WTC11 (cell line): Measurements from ENCODE around the gene NELL1. TPM values are rescaled to one million over a fixed set of nuclear protein-coding genes. Genes with fewer than 3 reads are reported as not detected.

ENCODE experiments used
- ATAC-seq: fragments of 200-7000 bp; cut with Tn5 transposase; 2 replicates; pipeline ENCODE4 v1.10.0; 2021; ENCODE audit warnings: mild to moderate bottlenecking, moderate library complexity
- CTCF ChIA-PET: fragments of 300-600 bp; sonication (Branson Sonifier 250); formaldehyde crosslinking; loops from one replicate; lab custom pipeline; 2021; ENCODE audit warnings: antibody characterized with exemption; lab: Charles Lee
- POLR2A ChIA-PET: fragments of 350-600 bp; sonication (Branson Sonifier 250); formaldehyde crosslinking; loops from one replicate; lab custom pipeline; 2021; ENCODE audit warnings: antibody characterized with exemption; lab: Charles Lee
- DNase-seq: peaks from one replicate; pipeline ENCODE4 v3.0.0; 2021; ENCODE audit warnings: low spot score
- H3K27ac Mint-ChIP-seq: 2 replicates; pipeline ENCODE4 v1.8.0; 2021; ENCODE audit warnings: mixed read lengths
- H3K27me3 Mint-ChIP-seq: 2 replicates; pipeline ENCODE4 v1.8.0; 2021; ENCODE audit warnings: low read depth, mild to moderate bottlenecking, moderate library complexity, mixed read lengths
- H3K36me3 Mint-ChIP-seq: 2 replicates; pipeline ENCODE4 v1.8.0; 2021; ENCODE audit warnings: mixed read lengths
- H3K4me1 Mint-ChIP-seq: 2 replicates; pipeline ENCODE4 v1.8.0; 2022; ENCODE audit warnings: mixed read lengths
- H3K4me3 Mint-ChIP-seq: 2 replicates; pipeline ENCODE4 v1.8.0; 2021; ENCODE audit warnings: mild to moderate bottlenecking, moderate library complexity, mixed read lengths
- H3K9me3 Mint-ChIP-seq: 2 replicates; pipeline ENCODE4 v1.8.0; 2021; ENCODE audit warnings: mixed read lengths
- EMX1 ChIP-seq: fragments of 250-450 bp; sonication (Bioruptor Pico); IDR thresholded peaks from 2 replicates; pipeline ENCODE4 v1.8.0; 2021; ENCODE audit warnings: mild to moderate bottlenecking
- JUN ChIP-seq: sonication (generic); formaldehyde crosslinking; IDR thresholded peaks from 2 replicates; pipeline ENCODE4 v1.8.0; 2023; ENCODE audit warnings: mild to moderate bottlenecking, missing genetic modification reagents
- NFATC4 ChIP-seq: fragments of 250-450 bp; sonication (Bioruptor Pico); IDR thresholded peaks from 2 replicates; pipeline ENCODE4 v1.9.0; 2021; ENCODE audit warnings: mild to moderate bottlenecking
- NFYB ChIP-seq: sonication (generic); formaldehyde crosslinking; conservative IDR thresholded peaks from 2 replicates; pipeline ENCODE4 v1.8.0; 2022; ENCODE audit warnings: low read depth, missing genetic modification reagents
- NR1H2 ChIP-seq: sonication (generic); formaldehyde crosslinking; IDR thresholded peaks from 2 replicates; pipeline ENCODE4 v1.9.0; 2021; ENCODE audit warnings: mild to moderate bottlenecking, moderate library complexity, missing genetic modification reagents
- OVOL2 ChIP-seq: fragments of 250-450 bp; sonication (Bioruptor Pico); IDR thresholded peaks from 2 replicates; pipeline ENCODE4 v1.9.0; 2021; ENCODE audit warnings: mild to moderate bottlenecking, borderline replicate concordance
- RELA ChIP-seq: sonication (generic); formaldehyde crosslinking; IDR thresholded peaks from 2 replicates; pipeline ENCODE4 v1.8.1; 2022; ENCODE audit warnings: missing genetic modification reagents, mild to moderate bottlenecking, borderline replicate concordance
- TEAD1 ChIP-seq: sonication (generic); formaldehyde crosslinking; IDR thresholded peaks from 2 replicates; pipeline ENCODE4 v1.8.0; 2022; ENCODE audit warnings: mild to moderate bottlenecking, missing genetic modification reagents
- ZNF232 ChIP-seq: sonication (generic); formaldehyde crosslinking; IDR thresholded peaks from 2 replicates; pipeline ENCODE4 v1.8.0; 2022; ENCODE audit warnings: mild to moderate bottlenecking, missing genetic modification reagents
- ZNF423 ChIP-seq: fragments of 250-450 bp; sonication (Bioruptor Pico); IDR thresholded peaks from 2 replicates; pipeline ENCODE4 v2.1.2; 2022; ENCODE audit warnings: mild to moderate bottlenecking, moderate library complexity
- ZNF671 ChIP-seq: fragments of 250-450 bp; sonication (Bioruptor Pico); IDR thresholded peaks from 2 replicates; pipeline ENCODE4 v1.8.0; 2021; ENCODE audit warnings: mild to moderate bottlenecking
- total RNA-seq: library from RNA; stranded (reverse); gene quantifications from 3 replicates; pipeline ENCODE4 v1.2.3, GENCODE V29; 2021
- TF ChIP-seq, protein P1 (sequence below): sonication (generic); formaldehyde crosslinking; IDR thresholded peaks from 2 replicates; pipeline ENCODE4 v1.8.0; 2022; ENCODE audit warnings: mild to moderate bottlenecking, missing genetic modification reagents
- TF ChIP-seq, protein P2 (sequence below): fragments of 250-450 bp; sonication (Bioruptor Pico); IDR thresholded peaks from 2 replicates; pipeline ENCODE4 v1.9.0; 2021; ENCODE audit warnings: mild to moderate bottlenecking
- TF ChIP-seq, protein P3 (sequence below): sonication (generic); formaldehyde crosslinking; conservative IDR thresholded peaks from 2 replicates; pipeline ENCODE4 v1.8.1; 2023; ENCODE audit warnings: mild to moderate bottlenecking, low read depth, missing genetic modification reagents, moderate library complexity
- TF ChIP-seq, protein P4 (sequence below): fragments of 250-450 bp; sonication (Bioruptor Pico); IDR thresholded peaks from 2 replicates; pipeline ENCODE4 v1.8.0; 2021; ENCODE audit warnings: mild to moderate bottlenecking
- TF ChIP-seq, protein P5 (sequence below): sonication (generic); formaldehyde crosslinking; IDR thresholded peaks from 2 replicates; pipeline ENCODE4 v1.8.0; 2023; ENCODE audit warnings: mild to moderate bottlenecking, missing genetic modification reagents
- TF ChIP-seq, protein P6 (sequence below): fragments of 250-450 bp; sonication (Bioruptor Pico); IDR thresholded peaks from 2 replicates; pipeline ENCODE4 v1.9.0; 2021; ENCODE audit warnings: mild to moderate bottlenecking

The NELL1 gene
- total RNA-seq, 1 experiment from 2014 or later: 1.8 TPM

DNA sequence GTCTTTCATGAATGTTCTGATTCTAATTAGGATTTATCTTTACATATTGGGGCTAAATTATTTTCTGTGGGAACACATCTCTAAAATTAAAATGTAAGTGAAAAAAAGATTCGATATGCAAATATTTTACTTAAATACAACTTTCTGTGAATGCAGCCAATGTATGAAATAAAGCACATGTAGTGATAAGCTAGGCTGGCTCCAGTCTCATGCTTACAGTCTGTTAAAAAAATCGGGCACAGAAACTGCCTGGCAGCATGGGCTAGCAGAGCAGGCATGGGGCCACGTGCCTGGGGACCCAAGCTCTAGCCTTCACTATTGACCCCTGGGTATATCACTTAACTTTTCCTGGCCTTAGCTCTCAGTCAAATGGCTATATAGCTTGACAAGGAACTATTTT is 46.5 kb downstream of the NELL1 start (continued):
- no peak for TF ChIP-seq NFYB (CRISPR knock-in tag)

DNA sequence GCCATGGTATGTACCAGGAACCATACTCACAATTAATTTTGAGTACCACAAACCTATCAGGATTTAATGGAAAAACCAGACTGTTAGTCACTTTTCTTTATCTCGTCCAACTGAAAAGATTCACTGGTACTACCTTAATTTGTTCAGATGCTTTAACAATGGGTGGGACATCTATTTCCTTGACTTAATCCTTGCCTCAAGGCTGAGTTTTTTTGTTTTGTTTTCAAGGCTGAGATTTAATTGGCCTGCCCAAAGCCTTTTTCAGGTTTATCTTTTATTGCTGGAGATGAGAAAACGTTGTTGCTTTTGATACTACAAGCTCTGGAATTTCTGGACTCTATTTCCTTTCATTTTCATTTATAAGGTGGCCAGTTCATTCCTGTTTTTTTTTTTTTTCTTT is 50.4 kb downstream of the NELL1 start:
- no peak overlapping the region for H3K27ac Mint-ChIP-seq
- ATAC-seq: no peak
- TF ChIP-seq TEAD1 (CRISPR knock-in tag) (no peak), ZNF232 (CRISPR knock-in tag) (no peak), ZNF671 (no peak), NR1H2 (CRISPR knock-in tag) (no peak), RELA (CRISPR knock-in tag) (no peak), EMX1 (no peak), NFATC4 (CRISPR knock-in tag) (no peak), OVOL2 (CRISPR knock-in tag) (no peak), JUN (CRISPR knock-in tag) (no peak), ZNF423 (CRISPR knock-in tag) (no peak)
- TF ChIP-seq, protein P1, sequence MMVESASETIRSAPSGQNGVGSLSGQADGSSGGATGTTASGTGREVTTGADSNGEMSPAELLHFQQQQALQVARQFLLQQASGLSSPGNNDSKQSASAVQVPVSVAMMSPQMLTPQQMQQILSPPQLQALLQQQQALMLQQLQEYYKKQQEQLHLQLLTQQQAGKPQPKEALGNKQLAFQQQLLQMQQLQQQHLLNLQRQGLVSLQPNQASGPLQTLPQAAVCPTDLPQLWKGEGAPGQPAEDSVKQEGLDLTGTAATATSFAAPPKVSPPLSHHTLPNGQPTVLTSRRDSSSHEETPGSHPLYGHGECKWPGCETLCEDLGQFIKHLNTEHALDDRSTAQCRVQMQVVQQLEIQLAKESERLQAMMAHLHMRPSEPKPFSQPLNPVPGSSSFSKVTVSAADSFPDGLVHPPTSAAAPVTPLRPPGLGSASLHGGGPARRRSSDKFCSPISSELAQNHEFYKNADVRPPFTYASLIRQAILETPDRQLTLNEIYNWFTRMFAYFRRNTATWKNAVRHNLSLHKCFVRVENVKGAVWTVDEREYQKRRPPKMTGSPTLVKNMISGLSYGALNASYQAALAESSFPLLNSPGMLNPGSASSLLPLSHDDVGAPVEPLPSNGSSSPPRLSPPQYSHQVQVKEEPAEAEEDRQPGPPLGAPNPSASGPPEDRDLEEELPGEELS: no peak
- TF ChIP-seq, protein P2, sequence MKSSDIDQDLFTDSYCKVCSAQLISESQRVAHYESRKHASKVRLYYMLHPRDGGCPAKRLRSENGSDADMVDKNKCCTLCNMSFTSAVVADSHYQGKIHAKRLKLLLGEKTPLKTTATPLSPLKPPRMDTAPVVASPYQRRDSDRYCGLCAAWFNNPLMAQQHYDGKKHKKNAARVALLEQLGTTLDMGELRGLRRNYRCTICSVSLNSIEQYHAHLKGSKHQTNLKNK: no peak
- TF ChIP-seq, protein P3, sequence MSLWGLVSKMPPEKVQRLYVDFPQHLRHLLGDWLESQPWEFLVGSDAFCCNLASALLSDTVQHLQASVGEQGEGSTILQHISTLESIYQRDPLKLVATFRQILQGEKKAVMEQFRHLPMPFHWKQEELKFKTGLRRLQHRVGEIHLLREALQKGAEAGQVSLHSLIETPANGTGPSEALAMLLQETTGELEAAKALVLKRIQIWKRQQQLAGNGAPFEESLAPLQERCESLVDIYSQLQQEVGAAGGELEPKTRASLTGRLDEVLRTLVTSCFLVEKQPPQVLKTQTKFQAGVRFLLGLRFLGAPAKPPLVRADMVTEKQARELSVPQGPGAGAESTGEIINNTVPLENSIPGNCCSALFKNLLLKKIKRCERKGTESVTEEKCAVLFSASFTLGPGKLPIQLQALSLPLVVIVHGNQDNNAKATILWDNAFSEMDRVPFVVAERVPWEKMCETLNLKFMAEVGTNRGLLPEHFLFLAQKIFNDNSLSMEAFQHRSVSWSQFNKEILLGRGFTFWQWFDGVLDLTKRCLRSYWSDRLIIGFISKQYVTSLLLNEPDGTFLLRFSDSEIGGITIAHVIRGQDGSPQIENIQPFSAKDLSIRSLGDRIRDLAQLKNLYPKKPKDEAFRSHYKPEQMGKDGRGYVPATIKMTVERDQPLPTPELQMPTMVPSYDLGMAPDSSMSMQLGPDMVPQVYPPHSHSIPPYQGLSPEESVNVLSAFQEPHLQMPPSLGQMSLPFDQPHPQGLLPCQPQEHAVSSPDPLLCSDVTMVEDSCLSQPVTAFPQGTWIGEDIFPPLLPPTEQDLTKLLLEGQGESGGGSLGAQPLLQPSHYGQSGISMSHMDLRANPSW: no peak
- TF ChIP-seq, protein P4, sequence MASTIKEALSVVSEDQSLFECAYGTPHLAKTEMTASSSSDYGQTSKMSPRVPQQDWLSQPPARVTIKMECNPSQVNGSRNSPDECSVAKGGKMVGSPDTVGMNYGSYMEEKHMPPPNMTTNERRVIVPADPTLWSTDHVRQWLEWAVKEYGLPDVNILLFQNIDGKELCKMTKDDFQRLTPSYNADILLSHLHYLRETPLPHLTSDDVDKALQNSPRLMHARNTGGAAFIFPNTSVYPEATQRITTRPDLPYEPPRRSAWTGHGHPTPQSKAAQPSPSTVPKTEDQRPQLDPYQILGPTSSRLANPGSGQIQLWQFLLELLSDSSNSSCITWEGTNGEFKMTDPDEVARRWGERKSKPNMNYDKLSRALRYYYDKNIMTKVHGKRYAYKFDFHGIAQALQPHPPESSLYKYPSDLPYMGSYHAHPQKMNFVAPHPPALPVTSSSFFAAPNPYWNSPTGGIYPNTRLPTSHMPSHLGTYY (CRISPR knock-in tag): no peak
- TF ChIP-seq, protein P5, sequence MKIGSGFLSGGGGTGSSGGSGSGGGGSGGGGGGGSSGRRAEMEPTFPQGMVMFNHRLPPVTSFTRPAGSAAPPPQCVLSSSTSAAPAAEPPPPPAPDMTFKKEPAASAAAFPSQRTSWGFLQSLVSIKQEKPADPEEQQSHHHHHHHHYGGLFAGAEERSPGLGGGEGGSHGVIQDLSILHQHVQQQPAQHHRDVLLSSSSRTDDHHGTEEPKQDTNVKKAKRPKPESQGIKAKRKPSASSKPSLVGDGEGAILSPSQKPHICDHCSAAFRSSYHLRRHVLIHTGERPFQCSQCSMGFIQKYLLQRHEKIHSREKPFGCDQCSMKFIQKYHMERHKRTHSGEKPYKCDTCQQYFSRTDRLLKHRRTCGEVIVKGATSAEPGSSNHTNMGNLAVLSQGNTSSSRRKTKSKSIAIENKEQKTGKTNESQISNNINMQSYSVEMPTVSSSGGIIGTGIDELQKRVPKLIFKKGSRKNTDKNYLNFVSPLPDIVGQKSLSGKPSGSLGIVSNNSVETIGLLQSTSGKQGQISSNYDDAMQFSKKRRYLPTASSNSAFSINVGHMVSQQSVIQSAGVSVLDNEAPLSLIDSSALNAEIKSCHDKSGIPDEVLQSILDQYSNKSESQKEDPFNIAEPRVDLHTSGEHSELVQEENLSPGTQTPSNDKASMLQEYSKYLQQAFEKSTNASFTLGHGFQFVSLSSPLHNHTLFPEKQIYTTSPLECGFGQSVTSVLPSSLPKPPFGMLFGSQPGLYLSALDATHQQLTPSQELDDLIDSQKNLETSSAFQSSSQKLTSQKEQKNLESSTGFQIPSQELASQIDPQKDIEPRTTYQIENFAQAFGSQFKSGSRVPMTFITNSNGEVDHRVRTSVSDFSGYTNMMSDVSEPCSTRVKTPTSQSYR (CRISPR knock-in tag): no peak
- TF ChIP-seq, protein P6, sequence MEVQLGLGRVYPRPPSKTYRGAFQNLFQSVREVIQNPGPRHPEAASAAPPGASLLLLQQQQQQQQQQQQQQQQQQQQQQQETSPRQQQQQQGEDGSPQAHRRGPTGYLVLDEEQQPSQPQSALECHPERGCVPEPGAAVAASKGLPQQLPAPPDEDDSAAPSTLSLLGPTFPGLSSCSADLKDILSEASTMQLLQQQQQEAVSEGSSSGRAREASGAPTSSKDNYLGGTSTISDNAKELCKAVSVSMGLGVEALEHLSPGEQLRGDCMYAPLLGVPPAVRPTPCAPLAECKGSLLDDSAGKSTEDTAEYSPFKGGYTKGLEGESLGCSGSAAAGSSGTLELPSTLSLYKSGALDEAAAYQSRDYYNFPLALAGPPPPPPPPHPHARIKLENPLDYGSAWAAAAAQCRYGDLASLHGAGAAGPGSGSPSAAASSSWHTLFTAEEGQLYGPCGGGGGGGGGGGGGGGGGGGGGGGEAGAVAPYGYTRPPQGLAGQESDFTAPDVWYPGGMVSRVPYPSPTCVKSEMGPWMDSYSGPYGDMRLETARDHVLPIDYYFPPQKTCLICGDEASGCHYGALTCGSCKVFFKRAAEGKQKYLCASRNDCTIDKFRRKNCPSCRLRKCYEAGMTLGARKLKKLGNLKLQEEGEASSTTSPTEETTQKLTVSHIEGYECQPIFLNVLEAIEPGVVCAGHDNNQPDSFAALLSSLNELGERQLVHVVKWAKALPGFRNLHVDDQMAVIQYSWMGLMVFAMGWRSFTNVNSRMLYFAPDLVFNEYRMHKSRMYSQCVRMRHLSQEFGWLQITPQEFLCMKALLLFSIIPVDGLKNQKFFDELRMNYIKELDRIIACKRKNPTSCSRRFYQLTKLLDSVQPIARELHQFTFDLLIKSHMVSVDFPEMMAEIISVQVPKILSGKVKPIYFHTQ (CRISPR knock-in tag): no peak
- TF ChIP-seq, all 79 proteins: peak for 0
- Mint-ChIP-seq H3K4me3 (no peak overlapping the region), H3K4me1 (peaks cover 8% of the 10 kb centered on the region), H3K9me3 (0 out of 2 replicates have a peak, but pooled peaks cover 5% of the 10 kb centered on the region), H3K27me3 (no peaks in the 10 kb centered on the region), H3K36me3 (no peaks in the 10 kb centered on the region)
- CTCF ChIA-PET: interaction anchor here (0.8 kb wide), 1 partner anchor 35 kb away, joined by 3 read pairs; no protein-coding TSS in a partner anchor
- DNase-seq: no peak
- POLR2A ChIA-PET: no interaction called here
